Esophagus muscularis mucosa (tissue), 4 donors: Measurements from ENCODE around the gene PRR12. TPM values are rescaled to one million over a fixed set of nuclear protein-coding genes. Genes with fewer than 3 reads are reported as not detected.

Experiments
- DNase-seq: peaks from one replicate; pipeline ENCODE4 v3.0.0-alpha.2; 2017; ENCODE audit errors: extremely low spot score
- H3K27ac ChIP-seq, 4 donors: fragments of 200-600 bp; sonication (generic); replicated peaks in 1 of 4; 1 replicate in 3 of 4; 2 replicates in 1 of 4; pipeline ENCODE4 v1.5.1; 2016 to 2019; ENCODE audit warnings: mild to moderate bottlenecking in 1 of 4
- H3K27me3 ChIP-seq, 4 donors: fragments of 200-600 bp; sonication (generic); one replicate each; pipeline versions ENCODE4 v1.5.1 to v1.6.0; 2016 to 2019
- H3K36me3 ChIP-seq, 4 donors: fragments of 200-600 bp; sonication (generic); one replicate each; pipeline ENCODE4 v1.5.1; 2016 to 2019
- H3K4me1 ChIP-seq, 4 donors: fragments of 200-600 bp; sonication (generic); one replicate each; pipeline ENCODE4 v1.5.1; 2016 to 2019
- H3K4me3 ChIP-seq, 4 donors: fragments of 200-600 bp; sonication (generic); 1 replicate in 2 of 4; 2 replicates in 2 of 4; pipeline ENCODE4 v1.5.1; 2016 to 2019; ENCODE audit warnings: mild to moderate bottlenecking in 4 of 4, moderate library complexity in 1 of 4
- H3K9me3 ChIP-seq, 4 donors: fragments of 200-600 bp; sonication (generic); 1 replicate in 3 of 4; 2 replicates in 1 of 4; pipeline ENCODE4 v1.5.1; 2016 to 2019
- CTCF ChIP-seq, 3 experiments: fragments of 200-600 bp in 2 of 3; fragments of 450-650 bp in 1 of 3; sonication (generic) in 2 of 3; IDR thresholded peaks; one replicate each; pipeline ENCODE4 v1.5.1; 2017 to 2019; ENCODE audit warnings: antibody characterized with exemption in 3 of 3, mild to moderate bottlenecking in 2 of 3, moderate library complexity in 1 of 3
- EP300 ChIP-seq: sonication (generic); formaldehyde crosslinking; IDR thresholded peaks from one replicate; pipeline ENCODE4 v1.6.1; 2017; ENCODE audit warnings: antibody characterized with exemption
- POLR2A ChIP-seq: fragments of 450-650 bp; IDR thresholded peaks from one replicate; pipeline ENCODE4 v1.6.1; 2017; ENCODE audit warnings: antibody characterized with exemption, moderate library complexity, mild to moderate bottlenecking, low read depth
- POLR2AphosphoS5 ChIP-seq, 2 donors: sonication (generic); formaldehyde crosslinking; IDR thresholded peaks; one replicate each; pipeline ENCODE4 v1.6.1; 2017; ENCODE audit warnings: antibody characterized with exemption in 2 of 2
- WGBS: methylation state at CpG from one replicate; pipeline ENCODE4 v1.1.5; 2018; 5-methylcytosine and 5-hydroxymethylcytosine counted together
- intact Hi-C: fragments of 100-400 bp; cut with DNase I; formaldehyde crosslinking; loops from one replicate; pipeline ENCODE4 v1.15.1; 2023
- total RNA-seq, 4 donors: library from RNA; depleted of rRNA; stranded (reverse); fragments of >200 nt; gene quantifications; one replicate each; pipeline versions ENCODE4 v1.1.0 to v1.2.1, GENCODE V29; 2016

The PRR12 gene
- total RNA-seq, 4 donors from 2014 or later, result 9.4 to 29.1 (median 16.3) TPM

- Histone ChIP-seq H3K4me1 (peaks cover 17 to 34% (median 26%) of the 10 kb centered on the region in 4 donors), H3K27ac (no peak overlapping the region), H3K9me3 (no peaks in the 10 kb centered on the region), H3K27me3 (no peaks in the 10 kb centered on the region), H3K36me3 (peaks cover 45 to 62% (median 61%) of the 10 kb centered on the region in 4 donors), H3K4me3 (no peak overlapping the region)
- WGBS, result 95% methylated on average over 14 of the region's 16 CpGs
- DNase-seq, result no peak
- intact Hi-C loops, result no loop called here
- TF ChIP-seq EP300, result no peak
- no peak for TF ChIP-seq POLR2A
- no peak for TF ChIP-seq CTCF (IDR thresholded peaks at IDR 0.05)
- TF ChIP-seq POLR2AphosphoS5 (IDR thresholded peaks at IDR 0.05), result no peak
Observed at GRCh38 chr19:49662011-49662410, 71.0 kb downstream of the PRR12 start.

GRCh38 chr19:49663224-49663623 lies 72.2 kb downstream of the PRR12 start:
- H3K27ac ChIP-seq, result peak overlapping the region in 2 of 4 donors; percentile 90 to 91
- no peak for DNase-seq
- intact Hi-C loops, result no loop called here
- no peaks in the 10 kb centered on the region for H3K27me3 ChIP-seq
- H3K4me1 ChIP-seq, result peaks cover 18 to 37% (median 26%) of the 10 kb centered on the region in 4 donors
- WGBS, result 92% methylated on average over 10 of the region's 12 CpGs
- H3K36me3 ChIP-seq, result peaks cover 32 to 55% (median 49%) of the 10 kb centered on the region in 4 donors
- H3K4me3 ChIP-seq, result no peak overlapping the region
- no peaks in the 10 kb centered on the region for H3K9me3 ChIP-seq
- no peak for TF ChIP-seq CTCF (IDR thresholded peaks at IDR 0.05)
- no peak for TF ChIP-seq POLR2A
- no peak for TF ChIP-seq POLR2AphosphoS5 (IDR thresholded peaks at IDR 0.05)
- TF ChIP-seq EP300, result no peak

GRCh38 chr19:49664171-49665035 lies 73.4 kb downstream of the PRR12 start:
- Histone ChIP-seq H3K36me3 (peaks cover 21 to 52% (median 37%) of the 10 kb centered on the region in 4 donors), H3K4me3 (peak overlapping the region; percentile 59 to 71 (median 68)), H3K27ac (peak overlapping the region; percentile 86 to 91 (median 89)), H3K4me1 (peaks cover 18 to 37% (median 26%) of the 10 kb centered on the region in 4 donors), H3K9me3 (no peaks in the 10 kb centered on the region), H3K27me3 (no peaks in the 10 kb centered on the region)
- intact Hi-C loops, result loop anchor here (2.0 kb wide), 1 partner anchor 22 kb away; the partner anchor contains the start of gene SCAF1
- DNase-seq, result peak; percentile 97
- TF ChIP-seq POLR2AphosphoS5 (IDR thresholded peaks at IDR 0.05) (peak; percentile 81 to 92), EP300 (no peak), CTCF (IDR thresholded peaks at IDR 0.05) (peak in 2 of 3 experiments; percentile 11 to 48), POLR2A (no peak)
- under 1% methylated on average over 35 of the region's 53 CpGs for WGBS

GRCh38 chr19:49665036-49665350 lies 74.0 kb downstream of the PRR12 start:
- H3K27me3 ChIP-seq, result no peaks in the 10 kb centered on the region
- H3K27ac ChIP-seq, result peak overlapping the region; percentile 86 to 91 (median 89)
- peaks cover 18 to 37% (median 26%) of the 10 kb centered on the region in 4 donors for H3K4me1 ChIP-seq
- H3K9me3 ChIP-seq, result no peaks in the 10 kb centered on the region
- WGBS, result 0% methylated on average over 7 of the region's 7 CpGs
- peaks cover 16 to 52% (median 33%) of the 10 kb centered on the region in 4 donors for H3K36me3 ChIP-seq
- DNase-seq, result no peak
- H3K4me3 ChIP-seq, result peak overlapping the region; percentile 59 to 71 (median 68)
- TF ChIP-seq CTCF (IDR thresholded peaks at IDR 0.05), result no peak
- TF ChIP-seq POLR2A, result no peak
- no peak for TF ChIP-seq POLR2AphosphoS5 (IDR thresholded peaks at IDR 0.05)
- TF ChIP-seq EP300, result no peak
- intact Hi-C loops, result loop anchor here (2.0 kb wide), 1 partner anchor 22 kb away; the partner anchor contains the start of gene SCAF1
